RCC 7860 (cell line): ENCODE results near the gene PARP12.
"Not testable (repeated sequence)": the region's sequence is repeated elsewhere in the genome, so short reads cannot be mapped to it uniquely, and the experiment has no call there.

ENCODE experiments used
- DNase-seq: peaks from one replicate; pipeline ENCODE4 v3.0.0-alpha.2; 2015; ENCODE audit warnings: low spot score
- FAIRE-seq: peaks from 2 replicates; lab custom pipeline; 2012; peaks lifted over from hg19 to GRCh38; lab: Jason Lieb, UNC

PARP12 gene, protein sequence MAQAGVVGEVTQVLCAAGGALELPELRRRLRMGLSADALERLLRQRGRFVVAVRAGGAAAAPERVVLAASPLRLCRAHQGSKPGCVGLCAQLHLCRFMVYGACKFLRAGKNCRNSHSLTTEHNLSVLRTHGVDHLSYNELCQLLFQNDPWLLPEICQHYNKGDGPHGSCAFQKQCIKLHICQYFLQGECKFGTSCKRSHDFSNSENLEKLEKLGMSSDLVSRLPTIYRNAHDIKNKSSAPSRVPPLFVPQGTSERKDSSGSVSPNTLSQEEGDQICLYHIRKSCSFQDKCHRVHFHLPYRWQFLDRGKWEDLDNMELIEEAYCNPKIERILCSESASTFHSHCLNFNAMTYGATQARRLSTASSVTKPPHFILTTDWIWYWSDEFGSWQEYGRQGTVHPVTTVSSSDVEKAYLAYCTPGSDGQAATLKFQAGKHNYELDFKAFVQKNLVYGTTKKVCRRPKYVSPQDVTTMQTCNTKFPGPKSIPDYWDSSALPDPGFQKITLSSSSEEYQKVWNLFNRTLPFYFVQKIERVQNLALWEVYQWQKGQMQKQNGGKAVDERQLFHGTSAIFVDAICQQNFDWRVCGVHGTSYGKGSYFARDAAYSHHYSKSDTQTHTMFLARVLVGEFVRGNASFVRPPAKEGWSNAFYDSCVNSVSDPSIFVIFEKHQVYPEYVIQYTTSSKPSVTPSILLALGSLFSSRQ

DNA sequence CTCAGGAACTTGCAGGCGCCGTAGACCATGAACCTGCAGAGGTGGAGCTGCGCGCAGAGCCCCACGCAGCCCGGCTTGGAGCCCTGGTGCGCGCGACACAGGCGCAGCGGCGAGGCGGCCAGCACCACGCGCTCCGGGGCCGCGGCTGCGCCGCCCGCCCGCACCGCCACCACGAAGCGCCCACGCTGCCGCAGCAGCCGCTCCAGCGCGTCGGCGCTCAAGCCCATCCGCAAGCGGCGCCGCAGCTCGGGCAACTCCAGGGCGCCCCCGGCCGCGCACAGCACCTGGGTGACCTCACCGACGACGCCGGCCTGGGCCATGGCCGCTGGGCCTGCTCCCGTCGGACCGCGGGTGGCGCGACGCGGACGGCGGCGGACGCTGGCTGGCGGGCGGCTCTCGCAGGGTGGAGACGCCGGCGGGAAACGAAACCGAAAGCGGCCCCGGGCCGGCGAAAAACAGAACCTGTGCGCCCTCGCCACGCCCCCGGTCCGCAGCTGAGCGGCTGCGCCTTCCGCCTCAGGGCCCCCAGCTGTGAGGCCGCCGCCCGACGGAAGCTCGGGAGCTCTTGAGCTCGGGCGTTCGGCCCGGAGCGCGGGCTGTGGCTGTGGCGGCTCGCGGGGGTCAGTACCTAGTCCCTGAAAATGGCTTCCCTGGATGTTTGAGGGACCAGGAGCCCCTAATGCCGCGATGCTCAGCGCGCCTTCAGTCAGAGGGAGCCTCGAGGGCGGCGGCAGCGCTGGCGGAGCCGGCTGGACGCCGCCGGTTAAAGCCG is at the start of gene PARP12:
TSS of gene PARP12 (minus strand) at position 424 of the 772 bp plus-strand sequence. CDS start at position 320, 104 bp downstream.
- DNase-seq (peak; percentile 80), FAIRE-seq (no peak)

DNA sequence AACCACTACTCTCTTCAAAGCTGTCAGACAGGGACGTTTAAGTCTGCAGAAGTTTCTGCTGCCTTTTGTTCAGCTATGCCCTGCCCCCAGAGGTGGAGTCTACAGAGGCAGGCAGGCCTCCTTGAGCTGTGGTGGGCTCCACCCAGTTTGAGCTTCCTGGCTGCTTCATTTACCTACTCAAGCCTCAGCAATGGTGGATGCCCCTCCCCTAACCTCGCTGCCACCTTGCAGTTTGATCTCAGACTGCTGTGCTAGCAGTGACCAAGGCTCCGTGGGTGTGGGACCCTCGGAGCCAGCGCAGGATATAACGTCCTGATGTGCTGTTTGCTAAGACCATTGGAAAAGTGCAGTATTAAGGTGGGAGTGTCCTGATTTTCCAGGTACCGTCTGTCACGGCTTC is 46.0 kb upstream of the PARP12 start:
- not testable (repeated sequence) for FAIRE-seq, DNase-seq

DNA sequence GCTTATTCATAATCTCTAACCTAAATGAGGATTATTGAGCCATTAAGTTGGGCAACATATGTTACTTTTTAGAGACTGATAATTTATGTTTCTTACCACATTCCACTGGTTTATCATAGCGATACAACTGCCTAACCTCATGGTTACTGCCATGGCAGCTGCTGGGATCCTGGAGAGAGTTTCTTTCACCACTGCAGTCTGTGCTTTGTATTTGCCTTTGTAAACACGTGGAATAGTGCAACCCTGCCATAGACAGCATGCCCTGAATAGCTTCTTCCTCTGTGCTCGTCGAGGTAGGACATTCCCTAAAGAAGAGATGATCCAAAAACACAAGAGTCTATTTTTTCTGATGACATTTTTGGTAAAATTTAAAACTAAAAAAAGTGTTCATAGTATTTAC is 33.7 kb upstream of the PARP12 start:
- DNase-seq: no peak
- no peak for FAIRE-seq

DNA sequence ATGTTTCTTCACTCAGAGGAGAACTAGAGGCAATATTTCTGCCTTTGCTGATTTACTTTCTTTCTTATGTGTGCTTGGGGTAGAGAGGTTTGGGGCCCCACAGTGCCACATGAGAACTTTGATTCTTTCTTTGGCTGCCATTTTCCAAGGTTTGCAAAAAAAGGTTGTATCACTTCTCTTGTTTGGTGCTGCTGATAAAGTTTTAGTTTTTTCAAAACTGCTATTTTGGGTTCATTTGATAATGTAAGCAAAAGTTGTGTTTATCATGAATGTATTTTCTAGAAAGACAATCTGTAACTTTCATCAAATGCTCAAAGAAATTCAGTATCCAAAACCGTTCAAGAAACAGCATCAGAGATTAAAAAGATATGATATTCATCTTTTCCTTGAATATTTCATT is 30.6 kb upstream of the PARP12 start:
- FAIRE-seq (no peak), DNase-seq (no peak)

DNA sequence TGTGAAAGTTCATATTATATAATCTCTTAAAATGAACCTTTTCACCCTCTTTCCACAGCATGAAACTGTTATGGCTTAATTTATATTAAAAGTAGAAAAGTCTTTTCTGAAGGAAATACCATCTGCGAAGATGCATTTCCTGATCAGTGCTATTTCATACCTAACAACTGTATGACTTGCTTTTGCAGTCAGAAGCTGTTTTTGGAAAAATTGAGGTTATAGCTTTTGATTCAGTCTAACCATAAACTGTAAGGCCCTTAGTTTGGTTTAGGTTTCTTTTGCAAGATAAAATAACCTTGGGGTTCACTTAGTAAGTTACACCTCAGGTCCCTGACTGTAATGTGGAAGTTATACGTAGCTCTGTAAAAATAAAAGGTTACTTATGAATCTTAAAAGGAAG is 22.7 kb upstream of the PARP12 start:
- DNase-seq (no peak), FAIRE-seq (no peak)

DNA sequence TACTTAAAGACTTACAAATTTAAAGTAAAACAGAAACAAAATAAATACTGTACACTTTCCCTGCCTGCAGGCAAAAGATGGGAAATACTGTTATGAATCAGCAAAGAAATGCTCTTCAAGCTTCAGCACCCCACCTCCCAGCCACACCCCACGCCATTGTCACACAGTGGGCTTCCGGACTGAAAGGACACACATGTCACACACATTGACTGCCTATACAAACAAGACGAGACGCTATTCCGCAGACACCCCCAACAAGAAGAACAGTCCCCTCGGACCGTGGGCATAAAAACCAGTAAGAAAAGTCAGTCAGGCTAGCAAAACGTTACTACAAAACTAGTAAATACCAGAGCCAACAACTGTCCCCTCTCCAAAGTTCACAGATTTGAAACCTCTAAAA is 22.2 kb upstream of the PARP12 start:
- DNase-seq: no peak
- no peak for FAIRE-seq

DNA sequence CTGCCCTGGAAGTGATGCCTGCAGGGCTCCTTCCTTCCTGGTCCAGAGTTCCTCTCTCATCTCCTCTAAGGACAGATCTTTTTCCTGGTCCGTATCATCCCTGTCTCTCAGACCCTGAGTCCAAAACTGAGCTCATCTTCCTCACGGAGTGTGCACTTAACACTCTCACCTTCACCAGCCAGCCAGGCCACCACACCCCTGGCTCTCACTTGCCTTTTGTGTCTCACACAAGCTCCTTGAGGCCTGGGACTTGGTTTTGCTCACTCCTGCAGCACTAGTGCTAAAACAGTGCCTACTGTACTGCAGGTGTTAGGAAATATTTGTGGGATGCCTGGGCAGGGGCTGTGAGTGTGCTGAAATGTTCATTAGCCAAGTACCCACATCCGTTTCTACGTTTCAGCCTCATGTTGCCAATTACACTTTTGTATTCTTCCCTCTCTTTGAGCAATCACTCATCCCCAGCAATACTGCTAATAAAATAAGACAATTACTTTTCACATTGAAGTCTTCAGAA is 21.4 kb upstream of the PARP12 start:
- DNase-seq (no peak), FAIRE-seq (no peak)

DNA sequence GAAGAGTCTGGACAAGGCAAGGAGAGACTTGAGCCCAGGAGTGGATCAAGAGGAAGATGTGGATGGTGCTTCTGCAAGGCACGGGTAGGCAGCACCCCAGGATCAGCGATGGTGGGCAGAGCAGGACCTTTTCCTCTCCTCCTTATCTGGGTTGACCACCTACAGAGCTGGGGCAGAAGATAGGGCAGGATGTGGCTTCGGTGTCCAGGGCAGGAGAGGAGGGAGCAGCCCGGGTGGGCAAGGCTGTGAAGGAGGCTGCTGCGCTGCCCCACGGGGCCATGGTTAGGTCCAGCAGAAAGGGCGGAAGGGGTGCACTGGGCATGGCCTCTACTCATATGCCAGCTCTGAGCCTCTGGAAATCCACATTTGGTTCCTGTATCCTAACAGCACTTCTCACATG is 20.0 kb upstream of the PARP12 start:
- DNase-seq: no peak
- no peak for FAIRE-seq

DNA sequence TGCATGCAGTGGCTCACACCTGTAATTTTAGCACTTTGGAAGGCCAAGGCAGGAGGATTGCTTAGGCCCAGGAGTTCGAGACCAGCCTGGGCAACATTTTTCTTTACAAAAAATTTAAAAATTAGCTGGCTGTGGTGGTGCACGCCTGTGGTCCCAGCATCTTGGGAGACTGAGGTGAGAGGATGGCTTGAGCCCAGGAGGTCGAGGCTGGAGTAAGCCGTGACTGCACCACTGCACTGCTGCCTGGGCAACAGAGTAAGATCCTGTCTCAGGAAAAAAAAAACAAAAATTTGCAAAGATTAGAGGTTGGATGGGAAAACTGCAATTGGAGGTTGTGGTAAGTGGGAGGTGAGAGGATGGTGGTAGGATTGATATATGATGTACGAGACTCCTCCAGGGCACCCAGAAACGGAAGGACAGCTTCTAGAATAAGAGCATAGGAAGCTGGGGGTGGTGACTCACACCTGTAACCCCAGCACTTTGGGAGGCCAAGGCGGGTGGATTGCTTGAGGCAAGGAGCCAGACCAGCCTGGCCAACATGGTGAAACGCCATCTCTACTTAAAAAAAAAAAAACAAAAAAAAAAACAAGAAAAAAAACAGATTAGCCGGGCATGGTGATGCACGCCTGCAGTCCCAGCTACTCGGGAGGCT is 19.1 kb upstream of the PARP12 start:
- DNase-seq: no peak
- no peak for FAIRE-seq

DNA sequence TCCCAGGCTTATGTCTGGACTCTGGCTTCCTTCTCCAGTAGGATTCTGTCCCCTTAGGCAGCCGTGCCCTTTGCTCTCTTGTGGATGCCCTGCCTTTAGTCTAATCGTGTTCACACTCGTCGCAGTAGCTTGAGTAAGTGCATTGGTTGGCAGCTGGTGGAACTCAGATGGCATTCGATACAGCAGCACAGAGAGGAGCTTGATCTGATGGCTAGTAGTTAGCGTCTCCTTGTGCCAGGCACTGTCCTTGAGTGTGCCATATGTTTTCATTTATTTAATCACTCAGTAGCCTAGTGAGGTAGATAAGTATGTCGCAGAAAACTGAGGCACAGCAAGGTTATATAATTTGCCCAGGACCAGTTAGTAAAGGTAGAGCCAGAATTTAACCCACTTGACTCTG is 18.2 kb upstream of the PARP12 start:
- FAIRE-seq (no peak), DNase-seq (no peak)

DNA sequence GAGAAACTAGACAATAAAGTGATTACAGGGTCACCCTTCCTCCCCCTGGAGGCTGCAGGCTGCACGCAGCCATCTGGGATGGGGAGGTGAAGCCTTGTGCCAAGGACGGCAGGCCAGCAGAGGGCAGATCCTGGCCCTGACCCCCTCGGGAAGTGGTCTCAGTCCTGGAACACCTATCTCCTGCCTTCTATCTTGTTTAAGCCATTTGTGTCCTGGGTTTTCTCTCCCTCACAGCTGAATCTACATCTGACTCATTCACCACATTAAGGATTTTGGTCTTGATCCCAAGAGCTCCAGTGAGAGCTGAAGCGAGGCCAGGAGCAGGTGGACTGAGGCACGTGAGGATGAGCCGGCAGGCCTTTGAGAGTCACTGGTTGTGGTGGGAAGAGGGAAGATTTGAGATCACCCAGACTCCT is 16.4 kb upstream of the PARP12 start:
- DNase-seq (peak; percentile 62), FAIRE-seq (peak; percentile 54)

DNA sequence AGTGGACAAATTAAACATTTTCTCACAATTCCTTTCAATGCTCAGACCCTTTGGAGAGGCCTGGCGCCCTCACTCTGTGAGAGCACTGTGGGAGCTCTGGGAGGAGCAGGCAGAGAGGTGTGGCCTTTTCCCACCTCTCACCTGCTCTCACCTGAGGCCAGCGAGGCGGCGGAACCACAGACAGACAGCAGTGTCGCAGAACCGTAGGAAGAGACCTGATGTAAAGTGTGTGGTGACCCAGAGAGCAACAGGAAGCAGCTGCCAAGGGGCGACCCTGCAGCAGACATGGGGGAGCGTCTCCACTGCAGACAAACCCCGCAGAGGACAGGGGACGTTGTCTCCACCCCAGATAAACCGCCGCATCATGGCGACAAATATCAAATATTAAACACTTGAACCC is 15.6 kb upstream of the PARP12 start:
- FAIRE-seq (no peak), DNase-seq (no peak)

DNA sequence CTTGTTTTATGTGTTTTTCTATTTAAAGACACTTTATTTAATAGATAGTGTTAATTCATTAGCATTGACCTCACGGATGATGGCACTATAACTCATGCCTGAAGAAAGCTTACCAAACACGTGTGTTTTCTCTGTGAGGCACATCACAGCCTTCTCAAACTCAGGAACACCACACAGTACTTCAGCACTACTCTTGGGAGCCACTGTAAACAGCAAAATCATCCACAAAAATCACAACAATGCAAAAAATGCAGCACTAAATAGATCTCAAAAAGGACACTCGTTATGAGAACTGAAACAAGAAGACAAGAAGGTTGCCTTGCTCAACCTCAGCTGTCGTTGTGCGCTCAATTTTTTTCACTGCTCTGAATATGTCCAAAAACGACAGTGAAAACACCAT is 12.0 kb upstream of the PARP12 start:
- FAIRE-seq: no peak

DNA sequence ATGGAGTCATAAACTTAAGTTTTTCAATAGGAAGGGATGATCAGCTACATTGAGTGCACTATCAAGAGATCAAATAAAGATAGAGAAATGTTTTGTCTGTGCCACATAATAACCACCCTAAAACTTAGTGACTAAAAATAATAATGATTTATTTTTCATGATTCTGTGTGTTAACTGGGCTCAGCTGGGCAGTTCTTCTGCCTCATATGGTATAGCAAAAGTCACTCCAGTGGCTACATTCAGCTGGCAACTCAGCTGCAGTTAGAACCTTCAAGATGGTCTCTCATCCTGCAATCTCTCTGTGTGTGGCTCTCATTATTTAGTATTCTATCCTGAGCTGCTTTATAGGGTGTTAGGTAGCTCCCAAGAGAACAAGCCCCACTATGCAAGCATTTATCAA is 7.8 kb upstream of the PARP12 start:
- FAIRE-seq: no peak
- DNase-seq: no peak

More for the DNA sequence above, 12.0 kb upstream of the PARP12 start:
- no peak for DNase-seq

DNA sequence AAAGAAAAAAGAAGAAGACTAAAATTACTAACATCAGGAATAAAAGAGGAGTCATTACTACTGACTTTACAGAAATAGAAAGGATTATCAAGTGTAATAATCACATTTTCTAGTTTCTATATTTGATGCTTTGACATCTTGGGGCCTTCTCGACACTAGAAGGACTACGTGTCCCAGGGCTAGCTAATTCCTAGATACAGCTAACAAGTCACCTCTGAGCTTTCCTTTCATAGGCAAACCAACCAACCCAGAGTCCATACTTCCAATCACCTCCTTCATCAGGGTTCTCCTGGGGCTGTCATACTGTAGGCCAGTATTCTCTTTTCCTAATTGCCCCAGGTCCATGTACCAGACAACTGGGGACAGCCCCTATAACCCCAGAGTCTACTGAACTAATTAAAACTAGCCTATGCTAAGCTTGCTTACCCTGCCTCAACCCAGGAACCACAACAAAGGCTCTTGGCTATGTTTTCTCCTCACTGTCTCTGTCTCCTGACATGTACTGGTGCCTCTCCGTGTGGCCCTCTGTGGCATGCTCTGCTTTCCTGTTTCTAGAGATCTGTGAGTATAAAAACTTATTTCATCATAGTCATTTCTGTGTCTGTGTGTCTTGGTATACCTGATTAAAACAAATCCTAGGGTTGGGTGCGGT is 6.7 kb upstream of the PARP12 start:
- no peak for DNase-seq
- no peak for FAIRE-seq

DNA sequence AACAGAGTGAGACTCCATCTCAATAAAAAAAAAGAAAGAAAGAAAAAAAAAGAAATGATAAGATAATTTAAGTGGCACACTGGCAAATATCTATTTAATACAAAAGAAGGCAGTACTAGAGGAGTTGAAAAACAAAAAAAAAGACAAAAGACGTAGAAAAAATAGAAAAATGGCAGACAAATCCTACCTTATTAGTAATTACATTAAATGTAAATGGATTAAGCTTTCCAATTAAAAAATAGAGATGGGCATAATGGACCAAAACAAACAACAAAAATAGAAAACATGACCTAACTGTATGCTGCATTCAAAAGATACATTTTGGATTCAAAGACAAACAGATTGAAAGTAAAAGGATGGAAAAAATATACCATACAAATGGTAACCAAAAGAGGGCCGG is 5.3 kb upstream of the PARP12 start:
- FAIRE-seq: no peak
- DNase-seq: no peak

DNA sequence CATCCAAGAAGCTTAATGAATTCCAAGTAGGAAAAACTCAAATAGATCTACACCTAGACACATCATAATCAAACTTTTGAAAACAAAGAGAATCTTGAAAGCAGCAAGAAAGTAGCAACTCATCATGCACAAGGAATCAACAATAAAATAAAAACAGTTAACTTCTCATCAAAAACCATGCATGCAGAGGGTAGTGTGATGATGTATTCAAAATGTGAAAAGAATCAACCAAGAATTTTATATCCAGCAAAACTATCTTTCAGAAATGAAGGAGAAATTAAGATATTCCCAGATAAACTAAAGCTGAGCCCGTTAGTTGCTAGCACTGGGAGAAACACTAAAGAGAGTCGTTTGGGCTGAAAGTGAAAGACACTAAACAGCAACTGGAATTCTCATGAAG is 4.3 kb upstream of the PARP12 start:
- DNase-seq: no peak
- no peak for FAIRE-seq

DNA sequence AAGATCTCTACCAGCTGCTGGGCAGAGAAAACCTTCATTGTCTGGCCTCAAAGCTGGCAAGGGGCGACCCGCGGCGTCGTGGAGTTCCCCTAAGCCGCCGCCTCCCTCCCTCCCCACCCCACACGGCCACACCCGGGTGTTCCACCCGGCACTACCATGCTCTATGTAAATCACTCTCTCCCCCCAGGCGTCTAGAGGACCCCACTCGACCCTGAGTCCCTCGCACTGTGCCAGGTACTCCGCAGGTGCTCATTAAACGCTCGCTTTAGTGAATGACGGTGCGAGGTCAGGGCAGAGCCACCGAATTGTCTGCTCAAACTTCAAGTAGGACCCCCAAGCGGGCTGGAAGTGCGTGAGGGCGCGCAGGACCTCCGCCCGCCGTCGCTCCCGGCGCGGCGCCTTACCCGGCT is 628 bp downstream of the PARP12 start:
- FAIRE-seq (no peak), DNase-seq (no peak)

DNA sequence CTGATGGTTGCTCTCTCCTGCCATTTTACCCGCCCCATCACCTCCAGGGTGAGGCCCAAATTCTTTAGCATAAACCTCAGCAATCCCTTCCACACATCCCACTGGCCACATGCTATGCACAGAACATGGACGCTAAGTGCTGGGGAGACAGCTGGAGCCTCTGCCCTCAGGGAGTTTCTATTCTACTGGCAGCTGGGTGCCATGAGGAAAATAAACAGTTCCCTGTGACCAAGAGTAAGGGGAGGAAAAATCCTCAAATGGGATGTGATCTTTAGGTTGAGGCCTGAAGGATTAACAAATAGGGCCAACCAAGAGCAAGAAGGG is 1.2 kb downstream of the PARP12 start:
- FAIRE-seq (no peak), DNase-seq (no peak)

DNA sequence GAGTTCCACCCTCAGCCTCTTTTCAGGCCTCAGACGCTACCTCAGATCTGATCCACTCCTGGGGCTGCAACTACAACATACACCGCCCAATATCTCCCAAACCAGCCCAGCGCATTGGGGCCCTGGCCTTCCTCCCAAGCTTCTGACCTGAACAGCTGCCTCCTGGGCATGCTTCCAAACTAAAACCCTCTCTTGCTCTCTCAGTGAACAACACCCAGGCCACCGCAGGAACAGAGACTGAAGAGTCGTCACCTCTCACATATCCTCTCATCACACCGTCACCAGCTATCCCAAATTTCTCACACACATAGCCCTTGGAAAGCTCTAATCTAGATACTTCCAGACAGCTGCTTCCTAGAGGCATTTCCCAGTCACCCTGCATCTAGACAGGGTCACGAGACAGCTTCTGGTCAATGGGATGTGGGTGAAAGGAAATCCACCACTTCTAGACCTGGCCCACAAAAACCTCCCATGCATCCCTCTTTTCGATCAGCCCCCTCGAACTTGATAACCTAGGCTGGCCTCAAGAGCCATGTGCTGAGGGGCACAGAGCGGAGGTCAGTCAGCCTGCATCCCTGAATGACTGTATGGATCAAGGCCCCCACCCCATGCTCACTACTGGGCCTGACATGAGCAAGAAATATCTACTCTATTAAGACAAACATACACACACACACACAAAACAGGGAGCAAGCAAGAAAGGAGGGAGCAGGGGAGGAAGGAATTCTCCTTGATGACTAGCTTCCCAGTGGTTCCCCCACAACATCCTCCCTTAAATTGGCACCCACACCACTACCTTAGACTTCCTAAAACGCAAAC is 1.8 kb downstream of the PARP12 start:
- FAIRE-seq: no peak

More for the DNA sequence above, 1.8 kb downstream of the PARP12 start:
- no peak for DNase-seq
